Vein endothelial cell (primary cell): ENCODE results near the gene TSHZ1. TPM values are rescaled to one million over a fixed set of nuclear protein-coding genes. Genes with fewer than 3 reads are reported as not detected.

Experiments used
- total RNA-seq: library from RNA; depleted of rRNA; stranded (reverse); fragments of >200 nt; gene quantifications from 2 replicates; pipeline ENCODE4 v1.2.3, GENCODE V29; 2012

Gene TSHZ1
- total RNA-seq = 12.1 and 14.3 TPM in 2 replicates

GRCh38 chr18:75210274-75211001 is at the start of gene TSHZ1:
Gene TSHZ1 (plus strand): TSS chr18:75210797. CDS start chr18:75211877, 1,080 bp downstream.

GRCh38 chr18:75209129-75209950 is 1.3 kb upstream of the TSHZ1 start, which contains the start of gene PTGR3:
Gene PTGR3 (minus strand): TSS chr18:75209139. CDS start chr18:75209058, 81 bp downstream.

Other genes with a start within 250 kb of the TSHZ1 start
- gene PTGR3, start 1.7 kb upstream of the TSHZ1 start, total RNA-seq = 8.8 and 17.4 TPM in 2 replicates
- gene SMIM21, start 216.9 kb downstream of the TSHZ1 start, total RNA-seq = not detected in 2 replicates